ENCODE results near the gene SERPINA10. TPM values are rescaled to one million over a fixed set of nuclear protein-coding genes. Genes with fewer than 3 reads are reported as not detected.
A peak's percentile ranks its signal among the peaks of the same experiment; 100 is the strongest.

SERPINA10 gene
- total and polyA plus RNA-seq, 2 of the 13 experiments (the other 11 are each of a cell fraction or from before 2014, with no cell fraction given): 20.1 to 20.2 TPM

DNA sequence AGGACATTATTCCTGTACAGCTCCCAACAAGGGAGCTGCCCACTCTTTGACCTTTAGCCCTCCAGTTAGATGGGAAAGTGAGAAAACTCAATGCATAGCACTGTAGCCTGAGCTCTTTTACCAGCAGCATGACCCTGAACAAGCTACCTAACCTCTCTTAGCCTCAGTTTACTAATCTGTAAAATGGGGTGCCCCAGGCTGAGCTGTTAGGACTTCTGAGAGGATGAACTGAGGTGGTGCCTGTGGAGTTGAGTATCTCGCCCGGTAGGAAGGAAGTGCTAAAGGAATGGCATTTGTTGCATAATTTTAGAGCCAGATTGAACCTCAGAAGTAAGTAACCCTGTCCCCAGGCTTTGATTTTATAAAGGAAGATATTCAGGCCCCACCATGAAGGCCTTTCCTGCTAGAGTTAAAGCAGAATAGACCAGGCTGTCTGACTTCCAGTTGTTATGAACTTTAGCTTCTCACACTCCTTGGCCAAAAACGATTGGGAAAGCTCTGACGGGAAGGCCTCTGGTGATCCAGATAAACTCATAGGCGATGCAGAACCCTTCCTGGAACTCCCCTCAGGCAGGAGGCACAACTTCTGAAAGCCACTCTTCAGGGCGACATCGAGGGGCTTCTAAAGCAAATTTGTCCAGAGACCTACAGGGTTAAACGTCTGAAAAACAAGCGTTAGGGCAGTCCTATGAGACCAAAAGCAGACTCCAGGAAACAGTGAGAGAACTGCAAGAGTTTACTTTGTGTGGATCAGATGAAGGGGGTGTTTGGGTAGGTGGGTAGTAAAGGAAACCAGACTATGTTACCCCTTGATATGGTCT is 2.5 kb upstream of the SERPINA10 start (continued):
- TF ChIP-seq SALL1 (CRISPR knock-in tag; IDR thresholded peaks at IDR 0.05): 0 out of 2 replicates have a peak, but pooled peaks have one; percentile 3
- no peak for TF ChIP-seq TOE1 (CRISPR knock-in tag; IDR thresholded peaks at IDR 0.05)
- TF ChIP-seq TRIM24 (CRISPR knock-in tag; IDR thresholded peaks at IDR 0.05): no peak
- TF ChIP-seq ZNF652 (CRISPR knock-in tag; IDR thresholded peaks at IDR 0.05; ENCODE audit: borderline replicate concordance, low read depth): peak; percentile 71; the same call in 1 of the 2 replicates
- no peak for TF ChIP-seq JUN (CRISPR knock-in tag; IDR thresholded peaks at IDR 0.05)
- TF ChIP-seq PHF21A (CRISPR knock-in tag; IDR thresholded peaks at IDR 0.05): no peak
- 0 out of 2 replicates have a peak, but pooled peaks have one; percentile 31 for TF ChIP-seq NCOA1 (CRISPR knock-in tag; IDR thresholded peaks at IDR 0.05)
- peak; percentile 78 for TF ChIP-seq ZMYM3 (CRISPR knock-in tag; IDR thresholded peaks at IDR 0.05)
- TF ChIP-seq ZNF468 (CRISPR knock-in tag; IDR thresholded peaks at IDR 0.05): no peak
- TF ChIP-seq RXRB (CRISPR knock-in tag; IDR thresholded peaks at IDR 0.05; ENCODE audit: borderline replicate concordance): no peak
- TF ChIP-seq SNRNP70 (IDR thresholded peaks at IDR 0.05; ENCODE audit: low read depth, low read length): no peak
- no peak for TF ChIP-seq NFRKB (IDR thresholded peaks at IDR 0.05)
- no peak for TF ChIP-seq GZF1 (CRISPR knock-in tag; IDR thresholded peaks at IDR 0.05)
- no peak for TF ChIP-seq ZNF296 (CRISPR knock-in tag; conservative IDR thresholded peaks at IDR 0.05)
- TF ChIP-seq ZNF292 (CRISPR knock-in tag; IDR thresholded peaks at IDR 0.05; ENCODE audit: borderline replicate concordance, low read depth): no peak
- no peak for TF ChIP-seq THAP9 (CRISPR knock-in tag; IDR thresholded peaks at IDR 0.05; ENCODE audit: borderline replicate concordance)
- TF ChIP-seq, protein P1, sequence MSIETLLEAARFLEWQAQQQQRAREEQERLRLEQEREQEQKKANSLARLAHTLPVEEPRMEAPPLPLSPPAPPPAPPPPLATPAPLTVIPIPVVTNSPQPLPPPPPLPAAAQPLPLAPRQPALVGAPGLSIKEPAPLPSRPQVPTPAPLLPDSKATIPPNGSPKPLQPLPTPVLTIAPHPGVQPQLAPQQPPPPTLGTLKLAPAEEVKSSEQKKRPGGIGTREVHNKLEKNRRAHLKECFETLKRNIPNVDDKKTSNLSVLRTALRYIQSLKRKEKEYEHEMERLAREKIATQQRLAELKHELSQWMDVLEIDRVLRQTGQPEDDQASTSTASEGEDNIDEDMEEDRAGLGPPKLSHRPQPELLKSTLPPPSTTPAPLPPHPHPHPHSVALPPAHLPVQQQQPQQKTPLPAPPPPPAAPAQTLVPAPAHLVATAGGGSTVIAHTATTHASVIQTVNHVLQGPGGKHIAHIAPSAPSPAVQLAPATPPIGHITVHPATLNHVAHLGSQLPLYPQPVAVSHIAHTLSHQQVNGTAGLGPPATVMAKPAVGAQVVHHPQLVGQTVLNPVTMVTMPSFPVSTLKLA (IDR thresholded peaks at IDR 0.05): no peak
- no peak for TF ChIP-seq ZIK1 (CRISPR knock-in tag; IDR thresholded peaks at IDR 0.05; ENCODE audit: borderline replicate concordance, low read depth)
- no peak for TF ChIP-seq ELF3 (CRISPR knock-in tag; IDR thresholded peaks at IDR 0.05)
- TF ChIP-seq ZNF7 (CRISPR knock-in tag; IDR thresholded peaks at IDR 0.05): no peak
- no peak for TF ChIP-seq ERF (CRISPR knock-in tag; IDR thresholded peaks at IDR 0.05)
- no peak for TF ChIP-seq ZNF891 (CRISPR knock-in tag; IDR thresholded peaks at IDR 0.05)

Measured in HepG2 (cell line).